Ectodermal cell (in vitro differentiated cells): ENCODE data around the gene PDK3.

Experiments used
- H3K27ac ChIP-seq: 2 replicates; pipeline ENCODE4 v1.7.0; 2013; ENCODE audit warnings: mild to moderate bottlenecking, low read depth, low read length; ENCODE audit not compliant: insufficient read depth, poor library complexity, severe bottlenecking
- H3K27me3 ChIP-seq: 2 replicates; pipeline ENCODE4 v1.7.0; 2013; ENCODE audit warnings: mild to moderate bottlenecking, low read length; ENCODE audit not compliant: insufficient read depth, control insufficient read depth, poor library complexity, severe bottlenecking
- H3K36me3 ChIP-seq: one replicate; pipeline ENCODE4 v1.7.0; 2013; ENCODE audit warnings: low read length; ENCODE audit not compliant: control insufficient read depth, insufficient read depth
- H3K4me1 ChIP-seq: one replicate; pipeline ENCODE4 v1.7.0; 2013; ENCODE audit warnings: low read length; ENCODE audit not compliant: control insufficient read depth, insufficient read depth
- H3K4me3 ChIP-seq: 2 replicates; pipeline ENCODE4 v1.7.0; 2013; ENCODE audit warnings: low read depth, low read length, control low read depth; ENCODE audit not compliant: insufficient read depth
- H3K9me3 ChIP-seq: 2 replicates; pipeline ENCODE4 v1.7.0; 2013; ENCODE audit warnings: mild to moderate bottlenecking, low read length, moderate library complexity; ENCODE audit not compliant: control insufficient read depth
- WGBS, 2 experiments: methylation state at CpG; one replicate each; pipeline ENCODE4 v1.1.7; 2013; ENCODE audit warnings: missing lambda C conversion rate in 2 of 2; 5-methylcytosine and 5-hydroxymethylcytosine counted together

The PDK3 gene

DNA sequence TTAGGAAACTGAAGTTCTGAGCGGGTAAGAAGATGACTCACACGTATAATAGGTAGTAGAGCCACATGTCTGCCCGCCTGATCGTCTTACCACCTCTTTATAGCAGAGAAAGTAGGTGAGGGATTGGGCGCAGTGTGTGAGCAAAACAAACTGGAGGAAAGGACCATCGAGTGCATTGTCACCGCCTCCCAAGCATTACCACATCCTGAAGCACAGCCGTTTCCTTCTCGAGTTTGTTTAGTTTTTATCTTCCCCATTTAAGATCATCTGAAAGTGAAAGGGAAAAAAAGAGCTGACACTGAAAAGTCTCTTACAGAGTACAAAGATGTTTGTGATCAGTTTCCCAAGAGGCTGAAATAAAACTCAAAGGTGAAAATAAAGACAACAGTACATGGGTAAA lies 14.8 kb downstream of the PDK3 start:
- Histone ChIP-seq H3K27me3 (no peaks in the 10 kb centered on the region), H3K9me3 (no peaks in the 10 kb centered on the region), H3K36me3 (no peaks in the 10 kb centered on the region), H3K4me3 (no peak overlapping the region), H3K27ac (no peak overlapping the region), H3K4me1 (no peaks in the 10 kb centered on the region)
- 86 to 90% methylated on average over 8 to 9 of the region's 9 CpGs for WGBS, 2 experiments

DNA sequence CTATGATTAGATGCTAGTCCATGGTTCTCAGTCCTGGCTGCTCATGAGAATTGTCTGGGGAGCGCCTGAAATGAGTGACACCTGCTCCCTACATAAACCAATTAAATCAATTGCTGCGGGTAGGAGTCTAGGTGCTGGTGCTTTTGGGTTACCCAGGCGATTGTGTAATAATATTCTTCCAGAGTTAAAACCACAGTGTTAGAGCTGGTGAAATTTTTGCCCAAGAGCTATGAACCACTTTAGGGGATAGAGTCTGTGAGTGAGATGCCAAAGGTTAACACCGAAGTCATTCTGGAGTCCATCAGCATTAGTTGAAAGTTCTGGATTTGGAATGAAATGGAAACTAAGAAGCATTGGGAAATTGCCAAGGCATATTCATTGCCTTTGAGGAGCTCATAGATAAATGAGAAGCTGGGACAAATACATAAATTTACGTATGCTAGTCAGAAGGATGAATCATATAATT lies 15.3 kb downstream of the PDK3 start:
- WGBS, 2 experiments = 94 to 97% methylated on average over 4 to 5 of the region's 5 CpGs
- no peak overlapping the region for H3K4me3 ChIP-seq
- no peaks in the 10 kb centered on the region for H3K4me1 ChIP-seq
- no peak overlapping the region for H3K27ac ChIP-seq
- H3K9me3 ChIP-seq = no peaks in the 10 kb centered on the region
- no peaks in the 10 kb centered on the region for H3K36me3 ChIP-seq
- H3K27me3 ChIP-seq = no peaks in the 10 kb centered on the region

DNA sequence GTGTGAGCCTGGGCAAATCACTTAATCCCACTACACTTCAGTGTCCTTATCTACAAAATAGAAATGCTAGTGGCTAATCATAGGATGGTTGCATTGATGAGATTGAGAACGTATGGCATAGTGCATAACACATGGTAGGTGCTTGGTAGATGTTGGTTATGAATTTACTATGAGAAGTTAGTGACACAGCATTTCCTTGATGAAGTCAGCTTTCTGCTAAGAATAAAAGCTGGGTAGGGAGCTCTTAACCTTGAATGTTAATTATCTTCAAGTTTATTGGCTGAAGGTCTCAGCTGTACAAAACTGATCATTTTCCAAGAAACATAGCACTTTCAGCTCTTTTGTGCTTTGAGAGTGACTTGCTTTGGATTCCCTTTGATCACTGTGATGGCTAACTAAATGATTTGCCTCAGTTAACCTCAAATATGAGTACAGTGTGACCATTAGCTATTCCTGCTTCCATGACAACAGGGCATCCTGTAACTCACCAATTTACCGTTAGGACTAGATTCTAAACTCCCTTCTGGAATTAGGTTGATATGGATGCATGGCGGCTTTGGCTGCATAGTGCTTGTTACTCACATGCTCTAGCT lies 17.8 kb downstream of the PDK3 start:
- Histone ChIP-seq H3K27ac (no peak overlapping the region), H3K27me3 (no peaks in the 10 kb centered on the region), H3K36me3 (no peaks in the 10 kb centered on the region), H3K9me3 (no peaks in the 10 kb centered on the region), H3K4me1 (no peaks in the 10 kb centered on the region), H3K4me3 (no peak overlapping the region)
- 85 to 93% methylated on average over 2 to 3 of the region's 3 CpGs for WGBS, 2 experiments

DNA sequence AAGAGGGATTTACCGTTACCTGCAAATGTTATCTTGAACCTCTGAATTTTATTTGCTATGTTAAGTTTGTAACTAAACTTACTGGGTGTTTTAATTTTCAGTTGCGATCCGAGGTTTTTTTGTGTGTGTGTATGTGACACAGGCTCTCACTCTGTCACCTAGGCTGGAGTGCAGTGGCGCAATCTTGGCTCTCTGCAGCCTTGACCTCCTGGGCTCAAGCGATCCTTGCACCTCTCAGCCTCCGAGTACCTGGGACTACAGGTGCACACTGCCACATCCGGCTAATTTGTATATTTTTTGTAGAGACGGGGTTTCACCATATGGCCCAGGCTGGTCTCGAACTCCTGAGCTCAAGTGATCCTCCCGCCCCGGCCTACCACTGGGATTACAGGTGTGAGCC lies 18.5 kb downstream of the PDK3 start:
- no peaks in the 10 kb centered on the region for H3K36me3 ChIP-seq
- H3K27ac ChIP-seq = no peak overlapping the region
- WGBS, 2 experiments = 93 to 94% methylated on average over 11 of the region's 11 CpGs

DNA sequence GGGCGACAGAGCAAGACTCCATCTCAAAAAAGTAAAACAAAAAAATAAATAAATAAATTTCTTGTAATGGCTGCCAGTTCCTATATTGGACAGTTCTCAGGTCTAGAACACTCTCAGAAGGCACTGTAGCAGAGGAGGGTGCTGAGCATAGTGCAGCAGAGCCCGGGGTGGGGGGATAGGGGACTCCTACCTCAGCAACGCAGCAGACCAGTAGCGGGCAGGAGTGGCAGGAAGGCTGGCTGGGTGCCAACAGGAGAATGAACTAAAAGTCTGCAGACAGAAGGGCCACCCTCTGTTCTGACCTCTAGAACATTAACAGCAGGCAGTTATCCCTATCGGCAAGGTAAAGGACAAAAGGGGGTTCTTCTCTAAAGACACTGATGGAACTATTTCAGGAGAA lies 20.2 kb downstream of the PDK3 start:
- no peaks in the 10 kb centered on the region for H3K27me3 ChIP-seq
- H3K9me3 ChIP-seq = no peaks in the 10 kb centered on the region
- H3K36me3 ChIP-seq = no peaks in the 10 kb centered on the region
- 92 to 97% methylated on average over 4 of the region's 5 CpGs for WGBS, 2 experiments
- H3K4me3 ChIP-seq = no peak overlapping the region
- H3K27ac ChIP-seq = no peak overlapping the region
- no peaks in the 10 kb centered on the region for H3K4me1 ChIP-seq

More for the DNA sequence above, 18.5 kb downstream of the PDK3 start:
- no peaks in the 10 kb centered on the region for H3K27me3 ChIP-seq
- no peaks in the 10 kb centered on the region for H3K4me1 ChIP-seq
- no peaks in the 10 kb centered on the region for H3K9me3 ChIP-seq
- no peak overlapping the region for H3K4me3 ChIP-seq

DNA sequence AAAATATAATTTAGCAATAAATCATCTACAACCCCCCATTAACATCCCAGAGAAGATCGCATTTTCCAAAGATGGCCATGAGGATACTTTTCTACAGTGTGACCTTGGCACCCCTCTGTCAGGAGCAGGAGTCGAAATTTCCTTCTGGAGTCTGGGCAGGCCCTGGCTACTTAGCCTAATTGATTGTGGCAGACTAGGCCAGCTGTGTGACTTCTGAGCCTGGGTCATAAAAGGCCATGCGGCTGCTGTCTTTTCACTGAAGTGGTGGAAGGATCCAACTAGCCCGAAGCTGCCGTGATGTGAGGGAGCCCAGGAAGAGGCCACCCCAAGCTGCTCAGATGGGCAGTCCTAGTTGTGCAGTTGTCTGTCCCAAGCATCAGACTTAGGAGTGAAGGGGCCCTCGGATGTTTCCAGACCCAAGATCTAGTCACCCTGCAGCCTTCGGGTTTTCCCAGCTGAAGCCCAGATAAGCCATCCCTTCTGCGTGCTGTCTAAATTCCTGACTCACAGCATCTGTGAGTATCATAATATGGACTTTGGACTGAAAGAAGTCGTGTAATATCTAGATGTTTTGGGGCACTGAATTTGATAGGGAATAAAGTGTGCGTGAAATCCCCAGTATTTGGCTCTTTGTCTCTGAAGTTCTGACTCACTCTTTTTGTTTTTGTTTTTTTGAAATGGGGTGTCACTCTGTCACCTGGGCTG lies 21.0 kb downstream of the PDK3 start:
- WGBS, 2 experiments = 93 to 97% methylated on average over 10 of the region's 10 CpGs
- no peak overlapping the region for H3K27ac ChIP-seq

DNA sequence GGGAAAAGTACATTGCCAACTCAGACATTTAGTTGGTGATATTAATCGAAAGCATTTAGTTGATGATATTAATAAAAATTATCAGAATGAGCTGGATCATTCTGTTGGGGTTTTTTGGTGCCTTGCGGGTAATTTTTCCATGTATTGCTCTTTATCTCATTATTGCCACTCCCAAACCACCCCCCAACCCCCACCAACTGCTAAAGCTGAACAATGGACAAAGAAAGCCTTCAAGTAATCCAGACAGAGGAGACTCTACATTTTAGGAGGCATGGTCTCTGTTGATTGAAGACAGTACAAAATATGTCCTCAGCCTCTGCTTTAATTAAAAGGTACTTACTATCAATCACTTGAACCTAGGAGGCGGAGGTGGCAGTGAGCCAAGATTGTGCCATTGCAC lies 22.5 kb downstream of the PDK3 start:
- no peaks in the 10 kb centered on the region for H3K27me3 ChIP-seq
- no peaks in the 10 kb centered on the region for H3K4me1 ChIP-seq
- WGBS, 2 experiments = 92% methylated on average over 2 of the region's 3 CpGs; no CpG with 5 or more reads in 1 of the 2 experiments
- no peak overlapping the region for H3K4me3 ChIP-seq
- no peaks in the 10 kb centered on the region for H3K9me3 ChIP-seq
- no peak overlapping the region for H3K27ac ChIP-seq
- H3K36me3 ChIP-seq = no peaks in the 10 kb centered on the region

More for the DNA sequence above, 21.0 kb downstream of the PDK3 start:
- H3K27me3 ChIP-seq = no peaks in the 10 kb centered on the region
- no peaks in the 10 kb centered on the region for H3K9me3 ChIP-seq
- no peak overlapping the region for H3K4me3 ChIP-seq
- no peaks in the 10 kb centered on the region for H3K36me3 ChIP-seq
- no peaks in the 10 kb centered on the region for H3K4me1 ChIP-seq

DNA sequence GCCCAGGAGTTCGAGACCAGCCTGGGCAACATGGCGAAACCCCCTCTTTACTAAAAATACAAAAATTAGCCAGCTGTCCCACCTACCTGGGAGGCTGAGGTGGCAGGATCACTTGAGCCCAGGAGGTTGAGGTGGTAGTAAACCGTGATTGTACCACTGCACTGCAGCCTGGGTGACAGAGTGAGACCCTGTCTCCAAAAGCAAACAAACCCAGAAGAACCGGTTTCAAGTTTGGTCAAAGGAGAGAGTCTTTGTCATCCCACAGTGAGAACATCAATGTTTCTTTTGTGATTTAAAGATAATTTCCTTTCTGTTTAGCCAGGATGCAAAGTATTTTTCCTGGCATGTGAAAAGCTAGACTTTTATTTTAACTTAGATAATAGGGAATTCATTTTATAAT lies 26.7 kb downstream of the PDK3 start:
- 65 to 82% methylated on average over 4 of the region's 4 CpGs for WGBS, 2 experiments
- Histone ChIP-seq H3K36me3 (no peaks in the 10 kb centered on the region), H3K4me3 (no peak overlapping the region), H3K27me3 (no peaks in the 10 kb centered on the region), H3K9me3 (no peaks in the 10 kb centered on the region), H3K27ac (no peak overlapping the region), H3K4me1 (no peaks in the 10 kb centered on the region)

DNA sequence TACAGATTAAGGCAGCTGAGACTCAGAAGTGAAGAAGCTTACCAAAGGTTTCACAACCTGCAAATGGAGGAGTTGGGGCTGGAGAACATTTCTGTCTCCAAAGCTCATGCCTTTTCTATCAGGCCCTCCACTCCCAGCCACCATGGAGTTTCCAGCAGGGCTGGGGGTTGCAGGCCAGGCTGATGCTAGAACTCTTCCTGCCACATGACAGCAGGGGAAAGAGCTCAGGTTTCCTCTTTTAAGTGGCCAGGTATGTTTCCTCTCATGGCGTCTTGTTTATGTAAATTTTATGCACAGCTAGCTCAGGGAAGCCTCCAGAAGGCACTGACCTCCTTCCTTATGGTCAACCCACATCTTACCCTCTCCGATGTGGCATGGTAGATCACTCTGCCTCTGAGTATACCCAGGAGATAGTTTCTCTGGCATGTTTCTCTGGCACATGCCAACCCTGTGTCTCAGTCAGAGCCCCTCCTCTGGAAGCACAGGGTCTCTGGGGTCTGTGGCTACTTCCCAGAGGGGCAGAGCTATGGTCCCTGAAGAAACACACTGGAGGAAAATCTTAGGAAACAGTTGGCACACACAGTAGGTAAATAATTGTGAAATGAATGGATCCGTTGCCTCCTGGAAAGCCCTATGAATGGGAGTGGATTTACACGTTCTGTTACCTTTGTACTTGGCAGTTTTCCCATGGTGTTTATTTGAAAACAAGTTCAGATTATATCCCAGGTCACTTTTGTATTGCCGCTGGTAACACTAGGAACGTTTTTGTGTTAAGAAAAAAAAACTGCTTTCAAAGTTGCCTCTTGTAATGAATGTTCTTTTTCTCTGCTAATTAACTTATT lies 28.9 kb downstream of the PDK3 start:
- H3K9me3 ChIP-seq = no peaks in the 10 kb centered on the region
- no peaks in the 10 kb centered on the region for H3K4me1 ChIP-seq
- H3K27ac ChIP-seq = no peak overlapping the region
- H3K4me3 ChIP-seq = no peak overlapping the region
- H3K36me3 ChIP-seq = no peaks in the 10 kb centered on the region
- WGBS, 2 experiments = 56 to 65% methylated on average over 4 to 6 of the region's 6 CpGs
- no peaks in the 10 kb centered on the region for H3K27me3 ChIP-seq

DNA sequence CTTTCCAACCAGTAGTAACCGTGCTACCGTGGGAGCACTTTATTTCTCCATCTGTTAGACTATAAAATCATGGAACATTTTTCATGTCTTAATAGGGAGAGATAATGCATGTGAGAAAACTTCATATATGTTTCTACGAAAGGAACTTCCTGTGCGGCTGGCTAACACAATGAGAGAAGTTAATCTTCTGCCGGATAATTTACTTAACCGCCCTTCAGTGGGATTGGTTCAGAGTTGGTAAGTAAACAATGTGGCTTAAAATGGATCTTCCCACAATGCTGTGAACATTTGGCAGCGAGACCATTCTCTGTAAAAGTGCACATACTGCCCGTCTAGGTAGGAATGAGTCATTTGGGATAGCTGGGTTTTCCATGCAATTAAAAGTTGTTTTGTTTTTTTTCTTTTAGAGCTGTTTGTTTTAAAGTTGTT lies 29.6 kb downstream of the PDK3 start:
- 95 to 96% methylated on average over 6 to 8 of the region's 8 CpGs for WGBS, 2 experiments
- H3K4me3 ChIP-seq = no peak overlapping the region
- H3K27ac ChIP-seq = no peak overlapping the region
- no peaks in the 10 kb centered on the region for H3K9me3 ChIP-seq
- no peaks in the 10 kb centered on the region for H3K27me3 ChIP-seq
- H3K4me1 ChIP-seq = no peaks in the 10 kb centered on the region
- no peaks in the 10 kb centered on the region for H3K36me3 ChIP-seq
